ENCODE results near the gene PRR14L. TPM values are rescaled to one million over a fixed set of nuclear protein-coding genes. Genes with fewer than 3 reads are reported as not detected.

Gene PRR14L
- total RNA-seq, 3 donors from 2014 or later: 39.5 to 46.5 (median 42.1) TPM

Other genes starting within 250 kb of the PRR14L start
- 100 to 1,000 TPM in 1 of 3 donors, 10 to 100 TPM in 2; 80.0 to 101 (median 81.2) TPM for gene PISD, start 87.9 kb downstream of the PRR14L start, total RNA-seq
- gene DEPDC5, start 3.9 kb upstream of the PRR14L start, total RNA-seq: 10 to 100 TPM; 26.2 to 27.4 (median 27.0) TPM
- gene YWHAH, start 194.4 kb upstream of the PRR14L start, total RNA-seq: 10 to 100 TPM; 63.0 to 88.6 (median 78.1) TPM